HEK293 (cell line): Measurements from ENCODE around the gene PPRC1.
A peak's percentile ranks its signal among the peaks of the same experiment; 100 is the strongest.

Source experiments
- CTCF ChIA-PET: fragments of 350-600 bp; formaldehyde crosslinking; extraction: SDS; loops from one replicate; lab custom pipeline; 2021; ENCODE audit warnings: antibody characterized with exemption; lab: Yijun Ruan, JAX
- POLR2A ChIA-PET: fragments of 300-600 bp; formaldehyde crosslinking; extraction: SDS; loops from one replicate; lab custom pipeline; 2020; ENCODE audit warnings: antibody characterized with exemption, inconsistent platforms; lab: Yijun Ruan, JAX
- H3K27ac ChIP-seq: fragments of 200-500 bp; sonication (Bioruptor generic); 2 replicates; pipeline ENCODE4 v1.5.1; 2014; ENCODE audit warnings: low read depth, low read length, control low read depth, inconsistent platforms; ENCODE audit errors: extremely low read depth
- H3K36me3 ChIP-seq, 2 experiments: fragments of 200-500 bp in 1 of 2; sonication (Bioruptor generic) in 1 of 2; 1 replicate in 1 of 2; 2 replicates in 1 of 2; pipeline ENCODE4 v1.5.1; 2014 to 2017; ENCODE audit warnings: inconsistent platforms in 2 of 2, low read length in 2 of 2; ENCODE audit not compliant: control insufficient read depth in 2 of 2, insufficient read depth in 1 of 2
- H3K4me1 ChIP-seq: fragments of 200-500 bp; sonication (Bioruptor generic); 2 replicates; pipeline ENCODE4 v1.5.1; 2014; ENCODE audit warnings: mild to moderate bottlenecking, low read length, inconsistent platforms; ENCODE audit not compliant: control insufficient read depth, insufficient read depth
- H3K4me3 ChIP-seq: 2 replicates; pipeline ENCODE4 v1.5.1; 2011; ENCODE audit warnings: low read depth, mild to moderate bottlenecking, control low read depth, low read length, moderate library complexity
- H3K9me3 ChIP-seq: fragments of 200-500 bp; sonication (Bioruptor generic); 2 replicates; pipeline ENCODE4 v1.5.1; 2014; ENCODE audit warnings: low read depth, low read length, inconsistent platforms; ENCODE audit not compliant: control insufficient read depth, insufficient read depth
- GFI1B ChIP-seq: fragments of 450-650 bp; formaldehyde crosslinking; IDR thresholded peaks from 2 replicates; pipeline ENCODE4 v1.5.1; 2016; ENCODE audit warnings: missing biosample characterization, missing genetic modification characterization
- GLI2 ChIP-seq: fragments of 450-650 bp; formaldehyde crosslinking; IDR thresholded peaks from 2 replicates; pipeline ENCODE4; 2017; ENCODE audit warnings: missing biosample characterization, missing genetic modification characterization, low read depth, borderline replicate concordance
- MEIS1 ChIP-seq: sonication (generic); formaldehyde crosslinking; IDR thresholded peaks from 2 replicates; pipeline ENCODE4 v1.8.1; 2022; ENCODE audit warnings: missing genetic modification reagents, mild to moderate bottlenecking, borderline replicate concordance
- PRDM1 ChIP-seq: fragments of 450-650 bp; formaldehyde crosslinking; IDR thresholded peaks from 2 replicates; pipeline ENCODE4; 2016; ENCODE audit warnings: missing biosample characterization, missing genetic modification characterization
- SCRT1 ChIP-seq: fragments of 450-650 bp; formaldehyde crosslinking; IDR thresholded peaks from 2 replicates; pipeline ENCODE4 v1.5.1; 2016; ENCODE audit warnings: missing biosample characterization, missing genetic modification characterization, borderline replicate concordance
- YY1 ChIP-seq: fragments of 450-650 bp; formaldehyde crosslinking; IDR thresholded peaks from 2 replicates; pipeline ENCODE4 v1.5.1; 2018; ENCODE audit warnings: missing biosample characterization, missing genetic modification characterization
- ZBTB20 ChIP-seq: fragments of 450-650 bp; formaldehyde crosslinking; IDR thresholded peaks from 2 replicates; pipeline ENCODE4 v1.5.1; 2016; ENCODE audit warnings: missing biosample characterization, missing genetic modification characterization
- ZBTB48 ChIP-seq: fragments of 450-650 bp; formaldehyde crosslinking; IDR thresholded peaks from 2 replicates; pipeline ENCODE4 v1.5.1; 2016; ENCODE audit warnings: missing biosample characterization, missing genetic modification characterization
- ZEB2 ChIP-seq: fragments of 450-650 bp; formaldehyde crosslinking; IDR thresholded peaks from 2 replicates; pipeline ENCODE4 v1.5.1; 2016; ENCODE audit warnings: missing biosample characterization, missing genetic modification characterization
- ZNF146 ChIP-seq: fragments of 450-650 bp; formaldehyde crosslinking; IDR thresholded peaks from 2 replicates; pipeline ENCODE4 v1.5.1; 2016; ENCODE audit warnings: missing biosample characterization, missing genetic modification characterization
- ZNF155 ChIP-seq: fragments of 450-650 bp; formaldehyde crosslinking; IDR thresholded peaks from 2 replicates; pipeline ENCODE4 v1.5.1; 2016; ENCODE audit warnings: missing biosample characterization, missing genetic modification characterization
- ZNF24 ChIP-seq: fragments of 450-650 bp; formaldehyde crosslinking; IDR thresholded peaks from 2 replicates; pipeline ENCODE4 v1.5.1; 2016; ENCODE audit warnings: missing biosample characterization, missing genetic modification characterization
- ZNF530 ChIP-seq: fragments of 450-650 bp; formaldehyde crosslinking; IDR thresholded peaks from 2 replicates; pipeline ENCODE4 v1.5.1; 2016; ENCODE audit warnings: low read depth, missing biosample characterization, missing genetic modification characterization
- ZNF639 ChIP-seq: fragments of 450-650 bp; formaldehyde crosslinking; IDR thresholded peaks from 2 replicates; pipeline ENCODE4 v1.5.1; 2016; ENCODE audit warnings: missing biosample characterization, missing genetic modification characterization
- ZNF670 ChIP-seq: fragments of 450-650 bp; formaldehyde crosslinking; IDR thresholded peaks from 2 replicates; pipeline ENCODE4 v1.5.1; 2016; ENCODE audit warnings: missing biosample characterization, missing genetic modification characterization, low read depth
- ZNF677 ChIP-seq: fragments of 450-650 bp; IDR thresholded peaks from 2 replicates; pipeline ENCODE4 v1.5.0; 2018; ENCODE audit warnings: missing biosample characterization, mild to moderate bottlenecking, missing genetic modification characterization, moderate library complexity
- ZNF707 ChIP-seq: fragments of 450-650 bp; formaldehyde crosslinking; IDR thresholded peaks from 2 replicates; pipeline ENCODE4 v1.5.1; 2016; ENCODE audit warnings: missing biosample characterization, missing genetic modification characterization
- ZNF76 ChIP-seq: fragments of 450-650 bp; formaldehyde crosslinking; IDR thresholded peaks from 2 replicates; pipeline ENCODE4; 2016; ENCODE audit warnings: low read depth, missing biosample characterization, missing genetic modification characterization, borderline replicate concordance
- TF ChIP-seq, protein P1 (sequence below): fragments of 450-650 bp; formaldehyde crosslinking; IDR thresholded peaks from 2 replicates; pipeline ENCODE4 v1.5.1; 2016; ENCODE audit warnings: missing biosample characterization, missing genetic modification characterization
- TF ChIP-seq, protein P2 (sequence below): fragments of 450-650 bp; formaldehyde crosslinking; IDR thresholded peaks from 2 replicates; pipeline ENCODE4 v1.5.1; 2016; ENCODE audit warnings: missing biosample characterization, missing genetic modification characterization
- TF ChIP-seq, protein P3 (sequence below): fragments of 450-650 bp; formaldehyde crosslinking; IDR thresholded peaks from 2 replicates; pipeline ENCODE4 v1.5.1; 2016; ENCODE audit warnings: missing biosample characterization, missing genetic modification characterization
- TF ChIP-seq, protein P4 (sequence below): fragments of 450-650 bp; formaldehyde crosslinking; IDR thresholded peaks from 2 replicates; pipeline ENCODE4 v1.5.1; 2016; ENCODE audit warnings: missing biosample characterization, missing genetic modification characterization, low read depth
- TF ChIP-seq, protein P5 (sequence below): fragments of 450-650 bp; formaldehyde crosslinking; IDR thresholded peaks from 2 replicates; pipeline ENCODE4 v1.5.1; 2017; ENCODE audit warnings: missing biosample characterization, missing genetic modification characterization

The PPRC1 gene

GRCh38 chr10:102196893-102197292, 64.1 kb downstream of the PPRC1 start (continued):
- TF ChIP-seq ZNF530 = no peak
- TF ChIP-seq, protein P1, sequence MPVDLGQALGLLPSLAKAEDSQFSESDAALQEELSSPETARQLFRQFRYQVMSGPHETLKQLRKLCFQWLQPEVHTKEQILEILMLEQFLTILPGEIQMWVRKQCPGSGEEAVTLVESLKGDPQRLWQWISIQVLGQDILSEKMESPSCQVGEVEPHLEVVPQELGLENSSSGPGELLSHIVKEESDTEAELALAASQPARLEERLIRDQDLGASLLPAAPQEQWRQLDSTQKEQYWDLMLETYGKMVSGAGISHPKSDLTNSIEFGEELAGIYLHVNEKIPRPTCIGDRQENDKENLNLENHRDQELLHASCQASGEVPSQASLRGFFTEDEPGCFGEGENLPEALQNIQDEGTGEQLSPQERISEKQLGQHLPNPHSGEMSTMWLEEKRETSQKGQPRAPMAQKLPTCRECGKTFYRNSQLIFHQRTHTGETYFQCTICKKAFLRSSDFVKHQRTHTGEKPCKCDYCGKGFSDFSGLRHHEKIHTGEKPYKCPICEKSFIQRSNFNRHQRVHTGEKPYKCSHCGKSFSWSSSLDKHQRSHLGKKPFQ (tag by site-specific recombination) = no peak
- no peak for TF ChIP-seq GFI1B (tag by site-specific recombination)
- TF ChIP-seq, protein P2, sequence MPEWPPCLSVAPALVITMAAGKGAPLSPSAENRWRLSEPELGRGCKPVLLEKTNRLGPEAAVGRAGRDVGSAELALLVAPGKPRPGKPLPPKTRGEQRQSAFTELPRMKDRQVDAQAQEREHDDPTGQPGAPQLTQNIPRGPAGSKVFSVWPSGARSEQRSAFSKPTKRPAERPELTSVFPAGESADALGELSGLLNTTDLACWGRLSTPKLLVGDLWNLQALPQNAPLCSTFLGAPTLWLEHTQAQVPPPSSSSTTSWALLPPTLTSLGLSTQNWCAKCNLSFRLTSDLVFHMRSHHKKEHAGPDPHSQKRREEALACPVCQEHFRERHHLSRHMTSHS (tag by site-specific recombination) = no peak
- no peak for TF ChIP-seq ZNF707 (tag by site-specific recombination)
- no peak for TF ChIP-seq ZEB2 (tag by site-specific recombination)
- TF ChIP-seq ZNF146 (tag by site-specific recombination) = no peak
- TF ChIP-seq, protein P3, sequence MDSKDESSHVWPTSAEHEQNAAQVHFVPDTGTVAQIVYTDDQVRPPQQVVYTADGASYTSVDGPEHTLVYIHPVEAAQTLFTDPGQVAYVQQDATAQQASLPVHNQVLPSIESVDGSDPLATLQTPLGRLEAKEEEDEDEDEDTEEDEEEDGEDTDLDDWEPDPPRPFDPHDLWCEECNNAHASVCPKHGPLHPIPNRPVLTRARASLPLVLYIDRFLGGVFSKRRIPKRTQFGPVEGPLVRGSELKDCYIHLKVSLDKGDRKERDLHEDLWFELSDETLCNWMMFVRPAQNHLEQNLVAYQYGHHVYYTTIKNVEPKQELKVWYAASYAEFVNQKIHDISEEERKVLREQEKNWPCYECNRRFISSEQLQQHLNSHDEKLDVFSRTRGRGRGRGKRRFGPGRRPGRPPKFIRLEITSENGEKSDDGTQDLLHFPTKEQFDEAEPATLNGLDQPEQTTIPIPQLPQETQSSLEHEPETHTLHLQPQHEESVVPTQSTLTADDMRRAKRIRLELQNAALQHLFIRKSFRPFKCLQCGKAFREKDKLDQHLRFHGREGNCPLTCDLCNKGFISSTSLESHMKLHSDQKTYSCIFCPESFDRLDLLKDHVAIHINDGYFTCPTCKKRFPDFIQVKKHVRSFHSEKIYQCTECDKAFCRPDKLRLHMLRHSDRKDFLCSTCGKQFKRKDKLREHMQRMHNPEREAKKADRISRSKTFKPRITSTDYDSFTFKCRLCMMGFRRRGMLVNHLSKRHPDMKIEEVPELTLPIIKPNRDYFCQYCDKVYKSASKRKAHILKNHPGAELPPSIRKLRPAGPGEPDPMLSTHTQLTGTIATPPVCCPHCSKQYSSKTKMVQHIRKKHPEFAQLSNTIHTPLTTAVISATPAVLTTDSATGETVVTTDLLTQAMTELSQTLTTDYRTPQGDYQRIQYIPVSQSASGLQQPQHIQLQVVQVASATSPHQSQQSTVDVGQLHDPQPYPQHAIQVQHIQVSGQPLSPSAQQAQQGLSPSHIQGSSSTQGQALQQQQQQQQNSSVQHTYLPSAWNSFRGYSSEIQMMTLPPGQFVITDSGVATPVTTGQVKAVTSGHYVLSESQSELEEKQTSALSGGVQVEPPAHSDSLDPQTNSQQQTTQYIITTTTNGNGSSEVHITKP (tag by site-specific recombination) = no peak
- TF ChIP-seq, protein P4, sequence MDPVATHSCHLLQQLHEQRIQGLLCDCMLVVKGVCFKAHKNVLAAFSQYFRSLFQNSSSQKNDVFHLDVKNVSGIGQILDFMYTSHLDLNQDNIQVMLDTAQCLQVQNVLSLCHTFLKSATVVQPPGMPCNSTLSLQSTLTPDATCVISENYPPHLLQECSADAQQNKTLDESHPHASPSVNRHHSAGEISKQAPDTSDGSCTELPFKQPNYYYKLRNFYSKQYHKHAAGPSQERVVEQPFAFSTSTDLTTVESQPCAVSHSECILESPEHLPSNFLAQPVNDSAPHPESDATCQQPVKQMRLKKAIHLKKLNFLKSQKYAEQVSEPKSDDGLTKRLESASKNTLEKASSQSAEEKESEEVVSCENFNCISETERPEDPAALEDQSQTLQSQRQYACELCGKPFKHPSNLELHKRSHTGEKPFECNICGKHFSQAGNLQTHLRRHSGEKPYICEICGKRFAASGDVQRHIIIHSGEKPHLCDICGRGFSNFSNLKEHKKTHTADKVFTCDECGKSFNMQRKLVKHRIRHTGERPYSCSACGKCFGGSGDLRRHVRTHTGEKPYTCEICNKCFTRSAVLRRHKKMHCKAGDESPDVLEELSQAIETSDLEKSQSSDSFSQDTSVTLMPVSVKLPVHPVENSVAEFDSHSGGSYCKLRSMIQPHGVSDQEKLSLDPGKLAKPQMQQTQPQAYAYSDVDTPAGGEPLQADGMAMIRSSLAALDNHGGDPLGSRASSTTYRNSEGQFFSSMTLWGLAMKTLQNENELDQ (tag by site-specific recombination) = no peak
- no peak for TF ChIP-seq ZBTB48 (tag by site-specific recombination)
- no peak for TF ChIP-seq ZNF24 (tag by site-specific recombination)
- TF ChIP-seq ZNF639 (tag by site-specific recombination) = no peak
- TF ChIP-seq ZNF76 (tag by site-specific recombination) = no peak
- no peak for TF ChIP-seq ZNF155 (tag by site-specific recombination)
- no peak for TF ChIP-seq ZNF677 (tag by site-specific recombination)

- Histone ChIP-seq H3K36me3 (no peaks in the 10 kb centered on the region), H3K4me1 (no peaks in the 10 kb centered on the region), H3K9me3 (no peaks in the 10 kb centered on the region), H3K4me3 (no peak overlapping the region), H3K27ac (no peak overlapping the region)
- CTCF ChIA-PET = interaction anchor here (0.6 to 0.7 kb wide), 2 partner anchors 29 to 159 kb away, joined by 3 read pairs; no protein-coding TSS in a partner anchor
- POLR2A ChIA-PET = no interaction called here
- TF ChIP-seq ZNF677 (tag by site-specific recombination) (no peak), ZNF670 (tag by site-specific recombination) (no peak), ZBTB20 (tag by site-specific recombination) (0 out of 2 replicates have a peak, but pooled peaks have one; percentile 45), MEIS1 (no peak), GLI2 (tag by site-specific recombination) (no peak), PRDM1 (tag by site-specific recombination) (no peak), SCRT1 (no peak), YY1 (tag by site-specific recombination) (no peak)
- TF ChIP-seq, protein P5, sequence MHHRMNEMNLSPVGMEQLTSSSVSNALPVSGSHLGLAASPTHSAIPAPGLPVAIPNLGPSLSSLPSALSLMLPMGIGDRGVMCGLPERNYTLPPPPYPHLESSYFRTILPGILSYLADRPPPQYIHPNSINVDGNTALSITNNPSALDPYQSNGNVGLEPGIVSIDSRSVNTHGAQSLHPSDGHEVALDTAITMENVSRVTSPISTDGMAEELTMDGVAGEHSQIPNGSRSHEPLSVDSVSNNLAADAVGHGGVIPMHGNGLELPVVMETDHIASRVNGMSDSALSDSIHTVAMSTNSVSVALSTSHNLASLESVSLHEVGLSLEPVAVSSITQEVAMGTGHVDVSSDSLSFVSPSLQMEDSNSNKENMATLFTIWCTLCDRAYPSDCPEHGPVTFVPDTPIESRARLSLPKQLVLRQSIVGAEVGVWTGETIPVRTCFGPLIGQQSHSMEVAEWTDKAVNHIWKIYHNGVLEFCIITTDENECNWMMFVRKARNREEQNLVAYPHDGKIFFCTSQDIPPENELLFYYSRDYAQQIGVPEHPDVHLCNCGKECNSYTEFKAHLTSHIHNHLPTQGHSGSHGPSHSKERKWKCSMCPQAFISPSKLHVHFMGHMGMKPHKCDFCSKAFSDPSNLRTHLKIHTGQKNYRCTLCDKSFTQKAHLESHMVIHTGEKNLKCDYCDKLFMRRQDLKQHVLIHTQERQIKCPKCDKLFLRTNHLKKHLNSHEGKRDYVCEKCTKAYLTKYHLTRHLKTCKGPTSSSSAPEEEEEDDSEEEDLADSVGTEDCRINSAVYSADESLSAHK = no peak
These were observed 65.2 kb downstream of the PPRC1 start for GRCh38 chr10:102198027-102198426.
